ENCODE measurements around the gene STRBP.

GRCh38 chr9:123309611-123310010 lies 41.2 kb upstream of the STRBP start:
- TF ChIP-seq POLR2AphosphoS5 (IDR thresholded peaks at IDR 0.05; ENCODE audit: low read depth) (no peak), CTCF (IDR thresholded peaks at IDR 0.05; ENCODE audit: insufficient read depth, low read length) (no peak), GABPA (IDR thresholded peaks at IDR 0.05; ENCODE audit: low read depth) (no peak), SPI1 (IDR thresholded peaks at IDR 0.05; ENCODE audit: borderline replicate concordance, low read depth) (no peak), REST (IDR thresholded peaks at IDR 0.05; ENCODE audit: insufficient replicate concordance, low read depth) (no peak)

Measured in HL-60 (cell line).